Liver (tissue), 9 donors: ENCODE results near the gene DRAXIN. TPM values are rescaled to one million over a fixed set of nuclear protein-coding genes. Genes with fewer than 3 reads are reported as not detected.

ENCODE experiments used
- DNase-seq: peaks from one replicate; pipeline ENCODE4 v3.0.0-alpha.2; 2017; ENCODE audit warnings: low spot score
- H3K27ac ChIP-seq, 2 donors: one replicate each; pipeline ENCODE4 v1.7.0; 2013; ENCODE audit warnings: inconsistent platforms in 2 of 2, low read length in 2 of 2, control low read depth in 1 of 2, low read depth in 1 of 2, mild to moderate bottlenecking in 1 of 2
- H3K27me3 ChIP-seq, 4 donors: one replicate each; pipeline versions ENCODE4 v1.6.1 to v1.7.0; 2013; ENCODE audit warnings: low read length in 3 of 4, inconsistent platforms in 1 of 4, mild to moderate bottlenecking in 1 of 4, moderate library complexity in 1 of 4; ENCODE audit not compliant: control insufficient read depth in 4 of 4, insufficient read depth in 4 of 4
- H3K36me3 ChIP-seq, 4 donors: one replicate each; pipeline versions ENCODE4 v1.6.1 to v1.7.0; 2013; ENCODE audit warnings: low read length in 3 of 4, mild to moderate bottlenecking in 3 of 4, low read depth in 1 of 4, moderate library complexity in 1 of 4; ENCODE audit not compliant: control insufficient read depth in 4 of 4, insufficient read depth in 3 of 4
- H3K4me1 ChIP-seq, 4 donors: one replicate each; pipeline versions ENCODE4 v1.6.1 to v1.7.0; 2013; ENCODE audit warnings: low read length in 3 of 4, mild to moderate bottlenecking in 3 of 4, moderate library complexity in 1 of 4; ENCODE audit not compliant: control insufficient read depth in 4 of 4, insufficient read depth in 4 of 4
- H3K4me3 ChIP-seq, 3 donors: one replicate each; pipeline versions ENCODE4 v1.6.1 to v1.7.0; 2013; ENCODE audit warnings: low read length in 3 of 3, control low read depth in 1 of 3, low read depth in 1 of 3, mild to moderate bottlenecking in 1 of 3
- H3K9ac ChIP-seq, 2 donors: one replicate each; pipeline ENCODE4 v1.7.0; 2013; ENCODE audit warnings: low read length in 2 of 2, mild to moderate bottlenecking in 2 of 2, moderate library complexity in 2 of 2, control low read depth in 1 of 2, low read depth in 1 of 2
- H3K9me3 ChIP-seq, 4 donors: one replicate each; pipeline versions ENCODE4 v1.6.1 to v1.7.0; 2013; ENCODE audit warnings: low read length in 3 of 4; ENCODE audit not compliant: control insufficient read depth in 4 of 4
- CTCF ChIP-seq: fragments of 150-350 bp; IDR thresholded peaks from 2 replicates; pipeline ENCODE4 v1.5.1; 2017; ENCODE audit warnings: improper control_type of control experiment, low read depth, low read length; ENCODE audit not compliant: missing input control
- EGR1 ChIP-seq, 2 donors: IDR thresholded peaks; 2 replicates each; pipeline ENCODE4 v1.6.1; 2016 to 2018; ENCODE audit warnings: antibody characterized with exemption in 2 of 2, low read depth in 2 of 2
- FOXA2 ChIP-seq: IDR thresholded peaks from 2 replicates; pipeline ENCODE4 v1.6.1; 2016; ENCODE audit warnings: antibody characterized with exemption
- GABPA ChIP-seq, 2 donors: IDR thresholded peaks in 1 of 2; conservative IDR thresholded peaks in 1 of 2; 2 replicates each; pipeline ENCODE4 v1.6.1; 2016; ENCODE audit warnings: antibody characterized with exemption in 2 of 2, mild to moderate bottlenecking in 1 of 2, moderate library complexity in 1 of 2
- HNF4G ChIP-seq: IDR thresholded peaks from 2 replicates; pipeline ENCODE4 v1.6.1; 2016; ENCODE audit warnings: antibody characterized with exemption
- NR2F2 ChIP-seq: IDR thresholded peaks from 2 replicates; pipeline ENCODE4 v1.6.1; 2016; ENCODE audit warnings: antibody characterized with exemption
- RAD21 ChIP-seq, 2 donors: IDR thresholded peaks; 2 replicates each; pipeline ENCODE4 v1.6.1; 2016; ENCODE audit warnings: antibody characterized with exemption in 2 of 2, mild to moderate bottlenecking in 2 of 2
- TAF1 ChIP-seq: conservative IDR thresholded peaks from 2 replicates; pipeline ENCODE4 v1.6.1; 2016; ENCODE audit warnings: antibody characterized with exemption, mild to moderate bottlenecking
- WGBS: extraction: QIAGEN DNeasy Blood & Tissue Kit; methylation state at CpG from one replicate; pipeline ENCODE4 v1.1.7; 2013; 5-methylcytosine and 5-hydroxymethylcytosine counted together
- polyA plus RNA-seq, 2 donors: library from polyadenylated mRNA; stranded (reverse) in 1 of 2; unstranded in 1 of 2; fragments of 200-250 nt in 1 of 2; fragments of >200 nt in 1 of 2; fragmentation: Nextera tagmentation in 1 of 2; extraction: Ambion mirVana in 1 of 2; gene quantifications; one replicate each; pipeline versions ENCODE4 v1.2.1 to v1.2.3, GENCODE V29; 2013 to 2015
- total RNA-seq, 2 donors: library from RNA; depleted of rRNA; stranded (reverse); fragments of >200 nt; gene quantifications; one replicate each; pipeline ENCODE4 v1.2.3, GENCODE V29; 2014
- TF ChIP-seq, protein P1 (sequence below): IDR thresholded peaks from 2 replicates; pipeline ENCODE4 v1.6.1; 2016; ENCODE audit warnings: antibody characterized with exemption
- donor health status: healthy.
- donor health status: healthy.
- donor health status: healthy.
- donor health status: healthy.
- donor health status: healthy.

DRAXIN gene
- total and polyA plus RNA-seq, 4 donors: under 0.01 to 0.01 TPM; not detected in 2

DNA sequence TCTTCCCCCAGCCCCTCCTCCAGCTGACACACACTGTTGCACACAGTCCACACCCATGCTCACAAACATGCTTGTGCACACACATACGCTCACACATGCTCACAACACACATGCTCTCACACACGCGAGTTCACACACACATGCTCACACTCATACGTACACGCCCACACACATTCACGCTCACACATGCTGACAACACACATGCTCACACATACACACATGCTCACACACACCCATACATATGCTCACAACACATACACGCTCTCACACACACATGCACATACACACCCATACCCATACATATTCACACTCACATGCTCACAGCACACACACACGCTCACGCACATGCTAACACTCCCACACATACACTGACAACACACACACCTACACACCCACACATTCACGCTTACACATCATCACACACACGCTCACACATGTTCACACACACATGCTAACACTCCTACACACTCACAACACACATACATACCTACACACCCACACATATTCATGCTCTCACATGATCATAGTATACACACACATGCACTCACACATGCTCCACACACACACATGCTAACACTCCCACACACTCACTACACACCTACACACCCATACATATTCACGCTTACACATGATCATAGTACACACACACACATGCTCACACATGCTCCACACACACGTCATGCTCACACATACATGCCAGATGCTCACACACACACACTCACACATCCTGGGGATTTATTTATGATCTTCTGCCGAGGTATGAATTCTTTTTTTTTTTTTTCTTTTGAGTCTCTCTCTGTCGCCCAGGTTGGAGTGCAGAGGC lies 10.7 kb downstream of the DRAXIN start (continued):
- TF ChIP-seq, protein P1, sequence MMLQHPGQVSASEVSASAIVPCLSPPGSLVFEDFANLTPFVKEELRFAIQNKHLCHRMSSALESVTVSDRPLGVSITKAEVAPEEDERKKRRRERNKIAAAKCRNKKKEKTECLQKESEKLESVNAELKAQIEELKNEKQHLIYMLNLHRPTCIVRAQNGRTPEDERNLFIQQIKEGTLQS: no peak
- TF ChIP-seq EGR1 (IDR thresholded peaks at IDR 0.05; ENCODE audit: low read depth in 2 of 2) (no peak), GABPA (IDR thresholded peaks at IDR 0.05 in 1 of 2, conservative IDR thresholded peaks at IDR 0.05 in 1 of 2) (no peak)

- no peak overlapping the region for H3K27ac ChIP-seq
- DNase-seq: no peak
- H3K9ac ChIP-seq: no peak overlapping the region
- H3K36me3 ChIP-seq: no peaks in the 10 kb centered on the region
- H3K4me1 ChIP-seq: peaks cover 0 to 9% (median 5%) of the 10 kb centered on the region in 4 donors
- H3K27me3 ChIP-seq: no peaks in the 10 kb centered on the region
- 70% methylated on average over 8 of the region's 8 CpGs for WGBS
- H3K4me3 ChIP-seq: no peak overlapping the region
- no peak for TF ChIP-seq FOXA2
- no peaks in the 10 kb centered on the region for H3K9me3 ChIP-seq
Measured at GRCh38 chr1:11703357-11704193, 12.1 kb downstream of the DRAXIN start.

GRCh38 chr1:11704194-11704529 lies 12.7 kb downstream of the DRAXIN start:
- Histone ChIP-seq H3K9ac (no peak overlapping the region), H3K36me3 (no peaks in the 10 kb centered on the region), H3K4me3 (no peak overlapping the region), H3K27ac (no peak overlapping the region), H3K4me1 (peaks cover 0 to 9% (median 5%) of the 10 kb centered on the region in 4 donors), H3K27me3 (no peaks in the 10 kb centered on the region), H3K9me3 (no peaks in the 10 kb centered on the region)
- no peak for DNase-seq
- TF ChIP-seq FOXA2: no peak
- no peak for TF ChIP-seq RAD21 (IDR thresholded peaks at IDR 0.05)
- WGBS: 79% methylated on average over 11 of the region's 11 CpGs

- no peaks in the 10 kb centered on the region for H3K27me3 ChIP-seq
- no peak for DNase-seq
- no peak overlapping the region for H3K27ac ChIP-seq
- H3K36me3 ChIP-seq: no peaks in the 10 kb centered on the region
- TF ChIP-seq GABPA (IDR thresholded peaks at IDR 0.05 in 1 of 2, conservative IDR thresholded peaks at IDR 0.05 in 1 of 2) (no peak), NR2F2 (no peak), TAF1 (no peak), HNF4G (no peak), CTCF (no peak)
- TF ChIP-seq, protein P1: no peak
- no peak overlapping the region for H3K9ac ChIP-seq
- H3K4me1 ChIP-seq: peaks cover 0 to 9% (median 5%) of the 10 kb centered on the region in 4 donors
- no peak overlapping the region for H3K4me3 ChIP-seq
- no peaks in the 10 kb centered on the region for H3K9me3 ChIP-seq
- WGBS: 73% methylated on average over 22 of the region's 22 CpGs
Measured at GRCh38 chr1:11704691-11705475, 13.4 kb downstream of the DRAXIN start.
